Stimulated activated CD8-positive, alpha-beta memory T cell treated with anti-CD3 and anti-CD28 coated beads, Interleukin-4, amount 100 ng/mL, for 4 hours (primary cell): ENCODE measurements around the gene SLC46A1.

Source experiments
- DNase-seq, 2 donors: peaks; one replicate each; pipeline ENCODE4 v3.0.0-alpha.2; 2020; ENCODE audit warnings: low read depth in 2 of 2, low spot score in 1 of 2

SLC46A1 gene

DNA sequence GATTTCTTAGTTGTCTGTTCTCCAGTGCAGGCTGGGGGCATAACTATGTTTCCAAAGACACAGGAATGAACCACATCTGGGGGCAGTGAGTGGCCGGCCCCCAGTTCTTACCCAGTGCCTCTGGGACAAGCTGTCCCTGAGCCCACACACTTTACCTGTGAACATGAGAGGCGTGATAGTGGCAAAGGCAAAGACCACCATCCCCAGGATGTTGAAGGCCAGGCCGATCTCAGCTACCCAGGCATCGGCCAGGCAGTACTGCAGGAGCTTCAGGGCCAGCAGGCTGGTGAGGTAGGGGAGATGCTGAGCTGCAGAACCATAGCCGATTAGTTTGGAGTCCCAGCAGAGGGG, 1.6 kb downstream of the SLC46A1 start:
- DNase-seq, result no peak

DNA sequence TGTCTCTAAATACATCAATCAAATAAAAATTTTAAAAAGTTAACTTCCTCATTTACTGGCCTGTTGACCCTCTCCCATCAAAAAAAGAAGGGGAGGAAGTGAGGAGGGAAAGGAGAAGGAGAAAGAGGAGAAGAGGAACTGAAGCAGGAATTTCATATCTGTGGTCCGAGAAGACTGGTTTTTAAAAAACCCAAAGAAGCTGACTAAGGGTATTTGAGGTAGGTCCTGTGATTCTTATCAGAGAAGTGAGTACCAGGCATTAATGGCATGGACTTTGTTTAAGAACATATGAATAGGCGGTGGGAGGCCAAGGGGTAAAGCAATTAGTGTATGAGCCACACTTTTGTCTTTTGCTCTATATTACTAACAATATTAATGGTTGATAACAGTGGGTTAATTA, 2.0 kb downstream of the SLC46A1 start:
- no peak for DNase-seq

DNA sequence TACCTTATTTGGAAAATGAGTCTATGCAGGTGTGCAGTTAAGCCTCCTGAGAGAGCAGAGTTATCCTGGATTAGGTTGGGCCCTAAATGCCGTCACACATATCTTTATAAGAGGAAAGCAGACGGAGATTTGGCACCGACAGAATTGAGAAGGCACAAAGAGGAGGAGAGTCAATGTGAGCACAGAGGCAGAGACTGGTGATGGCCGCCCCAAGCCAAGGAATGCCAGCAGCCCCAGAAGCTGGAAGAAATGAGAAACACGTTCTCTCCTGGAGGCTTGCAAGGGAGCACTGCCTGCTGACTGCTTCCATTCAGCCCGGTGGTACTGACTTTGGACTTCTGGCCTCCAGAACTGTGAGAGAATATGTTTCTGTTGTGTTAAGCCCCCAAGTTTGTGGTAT, 3.2 kb downstream of the SLC46A1 start:
- no peak for DNase-seq

DNA sequence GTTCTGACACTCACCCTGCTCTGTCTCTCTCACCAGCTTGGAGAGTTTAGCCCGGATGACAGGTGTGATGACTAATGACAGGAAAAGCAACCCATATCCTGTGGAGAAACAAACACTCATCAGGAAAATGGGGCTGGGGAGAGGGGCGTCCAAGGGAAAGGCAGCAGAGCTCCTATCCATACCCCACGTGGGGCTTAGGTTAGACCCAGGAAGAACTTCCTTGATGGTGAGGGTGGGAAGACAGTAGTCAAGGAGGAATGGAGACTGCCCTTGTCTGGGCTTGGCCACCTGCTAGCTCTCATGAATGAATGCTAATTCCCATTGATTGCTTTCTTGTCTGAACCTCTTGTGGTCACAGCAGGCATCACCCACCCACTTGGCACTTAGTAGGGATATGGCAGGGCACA, 3.8 kb downstream of the SLC46A1 start:
- no peak for DNase-seq

DNA sequence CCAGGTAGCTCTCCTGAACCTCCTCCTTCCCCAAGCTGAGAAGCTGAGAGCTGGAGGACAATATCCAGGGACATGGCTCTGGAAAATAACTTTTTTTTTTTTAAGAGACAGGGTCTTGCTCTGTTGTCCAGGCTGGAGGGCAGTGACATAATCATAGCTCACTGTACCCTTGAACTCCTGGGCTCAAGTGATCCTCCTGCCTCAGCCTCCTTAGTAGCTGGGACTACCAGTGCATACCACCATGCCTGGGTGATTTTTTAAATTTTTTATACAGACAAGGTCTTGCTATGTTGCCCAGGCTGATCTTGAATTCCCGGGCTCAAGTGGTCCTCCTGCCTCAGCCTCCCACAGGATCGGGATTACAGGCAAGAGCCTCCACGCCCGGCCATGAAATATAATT, 6.2 kb downstream of the SLC46A1 start:
- DNase-seq, result no peak

DNA sequence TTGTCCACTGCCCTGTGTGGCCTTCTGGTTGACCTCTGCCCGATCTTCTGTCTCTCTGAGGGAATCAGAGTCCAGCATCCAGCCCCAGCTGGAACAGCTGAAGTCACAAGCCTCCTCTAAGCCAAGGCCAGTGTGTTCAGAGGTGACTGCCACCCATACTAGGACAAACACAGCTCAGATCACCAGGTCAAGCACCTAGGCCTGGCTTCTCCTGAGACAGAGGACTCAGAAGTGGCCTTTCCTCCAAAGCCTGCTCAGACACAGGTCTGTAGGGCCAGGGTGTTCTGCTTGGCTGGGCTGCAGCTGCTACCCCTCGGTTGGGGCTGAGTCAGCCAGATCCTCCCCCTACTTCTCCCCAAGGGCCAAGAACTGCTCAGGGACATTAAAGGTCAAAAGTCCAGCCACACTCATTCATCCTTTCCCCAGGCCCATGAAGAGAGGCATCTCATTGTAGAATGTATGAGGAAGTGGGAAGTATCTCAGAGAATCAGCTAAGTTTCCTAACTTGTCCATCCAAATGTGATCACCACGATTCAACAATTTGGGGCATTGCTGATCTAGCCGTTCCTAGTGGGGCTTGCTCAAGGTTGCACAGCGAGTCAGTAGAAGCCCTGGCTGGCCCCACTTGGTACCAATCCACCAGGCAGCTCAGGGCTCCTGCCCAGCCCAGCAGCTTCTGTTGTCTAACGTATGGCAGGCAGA, 7.6 kb downstream of the SLC46A1 start:
- no peak for DNase-seq

DNA sequence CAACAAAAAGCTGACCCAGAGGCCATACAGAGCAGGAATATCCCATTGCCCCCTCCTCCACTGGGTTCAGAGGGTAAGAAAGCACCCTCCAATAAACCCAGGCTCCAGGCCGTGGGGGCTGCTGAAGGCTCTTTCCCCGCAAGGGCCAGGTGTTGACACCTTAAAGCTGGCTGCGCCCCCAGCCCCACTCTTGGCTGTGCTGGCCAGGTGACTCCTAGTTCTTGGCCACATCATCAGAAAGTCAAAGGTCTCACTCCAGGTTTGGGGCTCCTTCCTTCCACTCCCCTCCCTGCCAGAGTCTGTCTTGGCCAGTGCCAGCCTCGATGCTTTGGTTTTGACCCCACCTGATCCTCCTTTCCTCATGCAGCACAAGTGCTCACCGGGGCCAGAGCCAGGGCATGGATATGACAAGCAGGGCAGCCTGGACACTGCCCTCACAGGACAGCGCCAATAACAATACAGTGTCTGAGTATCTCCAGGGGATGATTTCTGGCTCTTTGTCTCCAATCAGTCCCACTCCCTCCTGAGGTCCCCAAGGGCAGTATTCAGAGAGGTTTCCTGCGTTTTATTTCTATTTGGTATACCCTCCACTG, 8.2 kb downstream of the SLC46A1 start:
- DNase-seq, result no peak

DNA sequence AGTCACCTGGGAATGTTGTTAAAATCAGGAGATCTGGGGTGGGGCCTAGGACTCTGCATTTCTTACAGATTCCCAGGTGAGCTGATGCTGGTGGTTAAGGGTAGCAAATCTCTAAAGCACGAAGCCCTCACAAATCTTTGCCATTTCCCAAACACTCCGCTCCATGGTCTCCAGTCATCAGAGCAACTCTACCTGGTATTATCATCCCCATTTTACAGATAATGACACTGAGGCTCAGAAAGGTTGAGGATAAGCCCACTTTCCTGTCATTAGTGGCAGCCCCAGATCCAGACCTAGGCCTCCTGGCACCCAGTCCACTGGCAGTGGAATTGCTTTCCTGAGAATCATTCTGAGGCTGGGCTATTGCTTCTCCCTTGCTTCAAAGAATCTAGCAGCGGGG, 8.7 kb downstream of the SLC46A1 start:
- DNase-seq, result no peak

DNA sequence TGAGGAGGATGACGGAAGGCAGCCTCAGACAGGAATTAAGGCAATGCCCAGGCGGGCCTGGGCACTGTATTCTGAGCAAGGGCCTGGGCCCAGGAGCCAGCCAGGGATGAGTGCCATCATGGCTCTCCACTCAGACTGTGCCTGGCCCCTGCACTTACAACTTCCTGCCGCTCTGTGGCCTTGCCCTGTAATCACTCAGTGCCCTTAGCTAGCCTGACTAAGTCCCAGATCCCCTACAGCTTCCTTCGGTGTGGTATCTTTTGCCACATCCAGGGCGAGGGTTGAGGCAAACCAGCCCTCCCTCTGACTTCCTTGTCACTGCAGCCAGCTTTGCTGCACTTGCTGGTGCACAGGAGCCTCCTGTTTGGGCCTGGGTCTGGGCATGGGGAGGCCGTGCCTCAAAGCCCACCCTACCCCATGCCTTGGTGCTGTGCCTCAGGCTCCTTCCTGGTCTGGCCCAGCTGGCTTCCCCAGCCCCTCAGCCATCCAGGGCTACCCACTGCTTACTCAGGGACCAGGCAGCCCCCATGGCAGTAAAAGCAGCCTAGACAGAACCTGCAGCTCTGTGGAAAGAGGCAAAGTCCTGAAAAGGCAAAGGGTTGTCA, 9.3 kb downstream of the SLC46A1 start:
- no peak for DNase-seq

DNA sequence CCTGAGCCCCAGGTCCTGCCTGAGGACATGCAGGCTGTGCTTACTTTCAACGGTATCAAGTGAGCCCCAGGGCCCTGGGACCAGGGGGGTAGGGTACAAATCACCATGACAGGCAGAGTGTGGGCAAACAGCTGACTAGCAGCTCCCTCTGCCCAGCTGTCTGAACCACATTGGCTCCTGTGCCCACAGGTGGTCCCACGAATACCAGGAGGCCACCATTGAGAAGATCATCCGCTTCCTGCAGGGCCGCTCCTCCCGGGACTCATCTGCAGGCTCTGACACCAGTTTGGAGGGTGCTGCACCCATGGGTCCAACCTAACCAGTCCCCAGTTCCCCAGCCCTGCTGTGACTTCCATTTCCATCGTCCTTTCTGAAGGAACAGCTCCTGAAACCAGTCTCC, 10.0 kb downstream of the SLC46A1 start:
- DNase-seq, result no peak

DNA sequence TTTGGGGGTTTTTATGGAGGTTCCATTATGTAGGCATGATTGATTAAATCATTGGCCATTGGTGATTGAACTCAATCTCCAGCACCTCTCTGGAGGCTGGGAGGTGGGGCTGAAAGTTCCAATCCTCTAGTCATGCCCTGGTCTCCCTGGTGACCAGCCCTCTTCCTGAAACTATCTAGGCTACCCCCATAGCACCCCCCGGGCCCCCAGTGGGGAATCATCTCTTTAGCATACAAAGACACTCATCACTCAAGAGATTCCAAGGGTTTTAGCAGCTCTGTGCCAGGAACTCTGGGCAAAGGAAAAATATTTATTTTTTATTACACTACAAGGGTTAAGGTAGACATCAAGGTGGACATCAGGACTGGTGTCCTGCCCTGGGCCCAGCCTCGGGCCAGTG, 10.6 kb downstream of the SLC46A1 start:
- DNase-seq, result no peak

DNA sequence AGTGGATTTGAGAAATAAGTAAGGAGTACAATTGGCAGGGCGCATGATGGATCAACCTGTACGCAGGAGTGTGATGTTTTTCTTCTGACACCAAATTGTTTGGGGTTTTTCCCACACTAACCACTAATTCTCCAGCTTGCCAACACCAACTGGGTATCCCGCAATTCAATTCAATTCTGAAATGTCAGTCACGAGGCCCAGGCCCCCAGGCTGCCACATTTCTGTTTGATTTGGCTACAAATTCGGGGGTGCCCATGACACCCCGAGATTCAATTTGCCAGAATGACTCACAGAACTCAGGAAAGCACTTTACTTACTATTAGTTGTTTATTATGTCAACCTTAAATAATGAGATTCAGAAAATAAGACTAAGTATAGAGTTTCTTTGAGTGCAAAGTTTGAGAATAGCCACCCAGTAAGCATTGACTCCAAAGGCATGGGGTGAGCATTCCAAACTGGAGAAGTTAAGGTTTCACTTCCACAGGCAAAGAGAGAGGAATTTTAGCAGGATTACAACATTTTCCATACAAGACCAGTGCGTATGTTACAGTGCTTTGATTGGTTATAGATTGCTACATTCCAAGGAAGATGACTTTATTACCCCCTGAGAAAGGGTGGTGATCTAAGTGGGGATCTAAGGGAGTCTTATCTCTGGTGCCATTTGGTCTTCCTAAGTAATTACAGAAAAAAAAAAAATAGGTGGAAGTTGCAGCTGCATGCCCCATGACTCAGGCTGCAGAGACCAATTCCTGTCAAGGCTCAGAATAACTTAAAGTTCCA, 11.5 kb downstream of the SLC46A1 start:
- no peak for DNase-seq

DNA sequence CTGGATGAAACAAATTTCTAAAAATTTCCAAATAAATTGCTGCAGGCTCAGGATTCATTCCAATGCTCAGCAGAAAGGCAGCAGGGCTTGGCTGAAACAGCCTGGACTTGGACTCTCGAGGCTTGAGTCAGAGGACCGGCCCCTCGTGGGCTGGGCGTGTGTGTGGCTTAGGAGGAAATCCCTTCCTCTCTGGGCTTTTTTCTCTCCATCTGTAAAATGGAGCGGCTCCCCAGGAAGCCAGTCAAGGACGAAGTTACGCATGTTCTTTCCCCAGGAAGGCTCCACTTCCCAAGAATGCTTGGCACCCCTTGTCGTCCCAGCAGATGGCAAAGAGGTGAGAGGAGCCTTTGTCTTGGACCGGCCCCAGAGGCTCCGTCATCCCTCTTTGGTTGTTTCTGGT, 13.5 kb downstream of the SLC46A1 start:
- no peak for DNase-seq

DNA sequence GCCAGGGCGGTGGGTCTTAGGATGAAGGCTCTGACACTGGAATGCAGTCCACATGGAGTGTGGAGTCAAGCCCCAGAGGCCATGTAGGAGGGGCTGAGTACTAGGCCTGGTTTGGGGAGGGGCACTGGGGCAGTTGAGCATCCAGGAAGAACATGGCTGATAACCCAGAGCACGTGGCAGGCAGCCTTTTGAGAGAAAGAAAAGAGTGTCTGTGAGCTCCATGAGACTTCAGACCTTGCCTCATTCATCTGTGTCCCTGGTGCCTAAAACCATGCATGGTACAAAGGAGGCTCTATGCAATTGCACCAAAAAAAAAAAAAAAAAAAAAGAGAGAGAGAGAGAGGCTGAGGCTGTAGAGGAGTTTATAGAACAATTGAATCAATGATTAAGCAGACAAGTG, 14.6 kb downstream of the SLC46A1 start:
- no peak for DNase-seq

DNA sequence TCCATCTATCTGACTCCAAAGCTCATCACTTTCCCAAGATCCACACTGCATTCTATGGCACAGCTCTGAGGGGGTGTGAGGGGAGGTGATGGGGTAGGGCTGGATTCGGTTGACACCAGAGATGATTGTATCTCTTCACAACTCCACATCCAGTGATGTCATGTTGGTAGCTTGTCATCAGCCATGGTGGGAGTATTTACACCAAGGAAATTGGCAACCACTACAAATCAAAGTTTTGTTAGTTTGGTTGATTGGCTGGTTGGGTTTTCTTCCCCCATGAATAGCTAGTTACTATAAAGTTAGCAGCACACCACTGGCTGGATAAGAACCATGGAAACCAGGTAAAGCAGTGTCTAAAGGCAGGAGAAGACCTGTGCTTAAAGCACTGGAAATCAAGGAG, 15.0 kb downstream of the SLC46A1 start:
- DNase-seq, result no peak

DNA sequence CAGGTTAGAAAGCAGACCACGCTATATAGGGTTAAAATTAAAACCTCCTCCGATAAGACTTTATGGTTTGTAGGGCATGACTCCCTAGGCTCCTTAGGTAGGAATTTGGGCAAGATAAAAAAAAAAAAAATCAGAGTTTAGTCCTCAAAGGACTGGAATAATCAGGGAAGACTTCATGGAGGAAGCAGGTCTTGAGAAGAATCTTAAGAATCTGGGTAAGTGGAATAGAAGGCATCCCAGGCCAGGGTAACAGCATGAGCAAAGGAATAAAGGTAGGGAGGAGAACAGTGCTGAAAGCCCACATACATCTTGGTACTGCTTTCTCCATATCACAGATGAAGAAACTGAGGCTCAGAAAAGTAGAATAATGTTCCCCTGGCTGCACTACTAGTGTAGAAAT, 15.4 kb downstream of the SLC46A1 start:
- no peak for DNase-seq

DNA sequence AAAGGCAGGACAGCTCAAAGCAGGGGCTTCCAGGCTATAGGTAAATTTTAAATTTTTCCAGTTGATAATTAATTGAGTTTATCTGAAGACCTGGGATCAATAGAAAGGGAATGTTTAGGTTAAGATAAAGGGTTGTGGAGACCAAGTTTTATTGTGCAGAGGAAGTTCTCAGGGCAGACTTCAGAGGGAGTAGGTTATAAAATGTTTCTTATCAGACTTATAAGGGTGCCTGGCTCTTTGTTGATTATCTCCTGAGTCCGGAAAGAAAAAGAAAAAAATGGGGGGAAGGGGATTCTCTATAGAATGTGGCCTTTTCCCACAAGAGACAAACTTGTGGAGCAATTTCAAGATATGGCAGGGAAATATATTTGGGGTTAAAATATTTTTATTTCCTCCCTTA, 15.9 kb downstream of the SLC46A1 start:
- DNase-seq, result no peak

DNA sequence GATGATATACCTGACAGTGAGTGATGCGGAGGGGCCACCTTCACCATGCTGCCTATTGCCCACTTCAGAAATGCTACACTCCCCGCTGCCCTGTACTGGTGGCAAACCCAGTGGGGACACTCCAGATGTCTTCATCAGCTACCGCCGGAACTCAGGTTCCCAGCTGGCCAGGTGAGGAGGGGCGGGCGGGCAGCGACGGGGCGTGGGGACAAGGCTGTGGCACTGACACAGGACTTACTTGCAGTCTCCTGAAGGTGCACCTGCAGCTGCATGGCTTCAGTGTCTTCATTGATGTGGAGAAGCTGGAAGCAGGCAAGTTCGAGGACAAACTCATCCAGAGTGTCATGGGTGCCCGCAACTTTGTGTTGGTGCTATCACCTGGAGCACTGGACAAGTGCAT, 17.9 kb downstream of the SLC46A1 start:
- DNase-seq, result no peak

DNA sequence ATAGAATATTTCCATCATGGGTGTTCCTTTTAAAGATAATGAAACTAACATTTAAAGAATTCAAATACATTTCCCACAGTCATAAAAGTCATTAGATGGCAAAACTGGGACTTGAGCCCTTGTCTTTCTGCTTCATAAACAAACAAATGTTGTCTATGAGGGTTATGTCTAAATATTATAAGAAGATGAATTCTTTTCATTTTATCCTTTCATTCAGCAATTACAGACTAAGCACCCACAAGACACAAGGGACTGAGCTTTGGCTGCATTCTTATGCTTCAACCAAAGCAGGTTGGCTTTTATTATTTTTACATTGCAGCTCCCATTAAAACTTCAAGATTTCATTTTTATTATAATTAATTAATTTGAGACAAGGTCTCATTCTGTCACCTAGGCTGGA, 19.6 kb downstream of the SLC46A1 start:
- no peak for DNase-seq

DNA sequence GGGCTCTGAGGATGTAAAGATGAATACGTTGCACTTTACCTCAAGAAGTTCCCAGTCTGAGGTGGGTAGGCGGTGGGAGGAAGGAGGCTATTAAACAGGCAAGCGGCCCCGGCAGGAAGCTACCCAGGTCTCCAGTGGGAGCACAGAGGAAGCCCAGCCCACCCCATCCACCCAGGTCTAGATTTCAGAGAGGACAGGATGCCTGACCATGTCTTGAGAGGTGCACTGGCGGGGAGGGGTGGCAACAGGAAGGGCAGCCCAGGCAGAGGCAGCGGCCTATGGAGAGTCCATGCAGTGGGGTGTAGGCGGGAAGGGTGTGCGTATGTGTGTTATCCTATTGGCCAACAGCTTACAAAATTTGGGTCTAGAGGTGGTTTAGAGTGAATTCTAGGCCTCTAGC, 20.6 kb downstream of the SLC46A1 start:
- DNase-seq, result no peak

DNA sequence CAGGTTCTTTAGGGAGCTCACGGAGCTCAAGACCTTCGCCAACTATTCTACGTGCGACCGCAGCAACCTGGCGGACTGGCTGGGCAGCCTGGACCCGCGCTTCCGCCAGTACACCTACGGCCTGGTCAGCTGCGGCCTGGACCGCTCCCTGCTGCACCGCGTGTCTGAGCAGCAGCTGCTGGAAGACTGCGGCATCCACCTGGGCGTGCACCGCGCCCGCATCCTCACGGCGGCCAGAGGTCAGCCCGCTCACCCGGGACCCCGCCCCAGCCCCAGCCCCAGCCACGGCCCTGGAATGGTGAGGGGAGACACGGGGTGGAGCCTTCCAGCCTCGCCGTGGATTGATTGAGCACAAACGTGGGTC, 21.0 kb downstream of the SLC46A1 start:
- DNase-seq, result no peak

DNA sequence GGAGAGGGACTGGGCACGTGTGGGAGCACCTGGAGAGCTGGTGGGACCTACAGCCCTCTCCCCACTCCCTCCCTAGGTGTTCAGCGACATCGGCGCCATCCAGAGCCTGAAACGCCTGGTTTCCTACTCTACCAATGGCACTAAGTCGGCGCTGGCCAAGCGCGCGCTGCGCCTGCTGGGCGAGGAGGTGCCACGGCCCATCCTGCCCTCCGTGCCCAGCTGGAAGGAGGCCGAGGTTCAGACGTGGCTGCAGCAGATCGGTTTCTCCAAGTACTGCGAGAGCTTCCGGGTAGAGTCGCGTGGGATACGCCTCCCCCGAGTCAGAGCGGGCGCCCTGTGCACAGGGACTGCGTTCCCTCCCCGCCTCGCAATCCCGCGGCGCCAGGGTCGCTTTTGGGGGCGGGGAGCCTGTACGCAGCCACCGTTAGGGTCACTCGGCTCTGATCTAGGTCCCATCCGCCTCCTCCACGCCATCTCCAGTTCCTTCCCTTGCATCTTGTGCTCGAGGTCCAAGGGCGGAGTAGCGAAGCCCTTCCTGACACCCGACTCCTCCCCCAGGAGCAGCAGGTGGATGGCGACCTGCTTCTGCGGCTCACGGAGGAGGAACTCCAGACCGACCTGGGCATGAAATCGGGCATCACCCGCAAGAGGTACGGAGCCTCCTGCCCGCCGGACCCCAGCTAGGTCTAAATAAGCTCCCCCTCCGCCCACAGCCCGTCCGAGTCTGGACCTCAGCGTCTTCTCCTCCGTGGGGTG, 21.6 kb downstream of the SLC46A1 start:
- peak; percentile 28 to 29 for DNase-seq
